Measurements from ENCODE around the gene COMMD9. TPM values are rescaled to one million over a fixed set of nuclear protein-coding genes. Genes with fewer than 3 reads are reported as not detected.

Gene COMMD9
- total and polyA plus RNA-seq, 10 of the 15 experiments (the other 5 are each of a cell fraction or from before 2014, with no cell fraction given) = 31.4 to 119 (median 56.2) TPM

DNA sequence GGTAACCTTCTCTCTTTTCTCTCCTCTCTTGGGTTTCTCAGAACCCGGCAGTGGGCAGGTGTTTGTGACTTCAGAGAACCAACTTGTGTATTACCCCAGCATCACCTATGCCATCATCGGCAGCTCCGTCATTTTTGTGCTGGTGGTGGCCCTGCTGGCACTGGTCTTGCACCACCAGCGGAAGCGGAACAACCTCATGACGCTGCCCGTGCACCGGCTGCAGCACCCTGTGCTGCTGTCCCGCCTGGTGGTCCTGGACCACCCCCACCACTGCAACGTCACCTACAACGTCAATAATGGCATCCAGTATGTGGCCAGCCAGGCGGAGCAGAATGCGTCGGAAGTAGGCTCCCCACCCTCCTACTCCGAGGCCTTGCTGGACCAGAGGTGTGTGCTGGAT lies 62.2 kb downstream of the COMMD9 start:
- 64% methylated on average over 15 of the region's 15 CpGs for WGBS (ENCODE audit: insufficient coverage, insufficient replicate concordance, low lambda C conversion rate, missing lambda C conversion rate)
- no peaks in the 10 kb centered on the region for H3K36me3 ChIP-seq (ENCODE audit: control insufficient read depth in 2 of 2, insufficient read depth in 2 of 2, low read length in 1 of 2)
- H3K9me3 ChIP-seq (replicated peaks; ENCODE audit: control insufficient read depth, insufficient read depth, low read length) = no peaks in the 10 kb centered on the region
- ATAC-seq (no peak), FAIRE-seq (no peak), DNase-seq (ENCODE audit: low read depth, low spot score) (no peak)
- no peaks in the 10 kb centered on the region for H3K4me1 ChIP-seq (ENCODE audit: control insufficient read depth, insufficient read depth, low read length)
- H3K27me3 ChIP-seq (replicated peaks in 1 of 2; ENCODE audit: control insufficient read depth in 2 of 2, insufficient read depth in 2 of 2, low read length in 1 of 2) = no peaks in the 10 kb centered on the region
- H3K9ac ChIP-seq (ENCODE audit: control insufficient read depth, insufficient read depth, low read length) = no peak overlapping the region
- ChIA-PET POLR2A (no interaction called here), RAD21 (ENCODE audit: unreplicated experiment) (no interaction called here), SMC1A (ENCODE audit: uncharacterized antibody, unreplicated experiment) (no interaction called here), CTCF (no interaction called here)
- H3K4me3 ChIP-seq = no peak overlapping the region
- no peaks in the 10 kb centered on the region for H4K20me1 ChIP-seq (ENCODE audit: control insufficient read depth, insufficient read depth)
- no peak overlapping the region for H3K4me2 ChIP-seq (ENCODE audit: control insufficient read depth, insufficient read depth)
- intact Hi-C loops (cut with micrococcal nuclease; ENCODE audit: unreplicated experiment) (no loop called here), in situ Hi-C loops (cut with MboI) (no loop called here)
- no TSS peak for BruUV-seq (replicated peaks)
- no peak overlapping the region for H3K27ac ChIP-seq (ENCODE audit: control insufficient read depth, insufficient read depth)
- H2AFZ ChIP-seq (ENCODE audit: control insufficient read depth, low read depth, low read length) = no peak overlapping the region
- no peaks in the 10 kb centered on the region for H3K79me2 ChIP-seq (ENCODE audit: control insufficient read depth, insufficient read depth, low read length)
- TF ChIP-seq, protein P1, sequence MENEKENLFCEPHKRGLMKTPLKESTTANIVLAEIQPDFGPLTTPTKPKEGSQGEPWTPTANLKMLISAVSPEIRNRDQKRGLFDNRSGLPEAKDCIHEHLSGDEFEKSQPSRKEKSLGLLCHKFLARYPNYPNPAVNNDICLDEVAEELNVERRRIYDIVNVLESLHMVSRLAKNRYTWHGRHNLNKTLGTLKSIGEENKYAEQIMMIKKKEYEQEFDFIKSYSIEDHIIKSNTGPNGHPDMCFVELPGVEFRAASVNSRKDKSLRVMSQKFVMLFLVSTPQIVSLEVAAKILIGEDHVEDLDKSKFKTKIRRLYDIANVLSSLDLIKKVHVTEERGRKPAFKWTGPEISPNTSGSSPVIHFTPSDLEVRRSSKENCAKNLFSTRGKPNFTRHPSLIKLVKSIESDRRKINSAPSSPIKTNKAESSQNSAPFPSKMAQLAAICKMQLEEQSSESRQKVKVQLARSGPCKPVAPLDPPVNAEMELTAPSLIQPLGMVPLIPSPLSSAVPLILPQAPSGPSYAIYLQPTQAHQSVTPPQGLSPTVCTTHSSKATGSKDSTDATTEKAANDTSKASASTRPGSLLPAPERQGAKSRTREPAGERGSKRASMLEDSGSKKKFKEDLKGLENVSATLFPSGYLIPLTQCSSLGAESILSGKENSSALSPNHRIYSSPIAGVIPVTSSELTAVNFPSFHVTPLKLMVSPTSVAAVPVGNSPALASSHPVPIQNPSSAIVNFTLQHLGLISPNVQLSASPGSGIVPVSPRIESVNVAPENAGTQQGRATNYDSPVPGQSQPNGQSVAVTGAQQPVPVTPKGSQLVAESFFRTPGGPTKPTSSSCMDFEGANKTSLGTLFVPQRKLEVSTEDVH (IDR thresholded peaks at IDR 0.05; ENCODE audit: low read depth, partially characterized antibody) = no peak
- TF ChIP-seq, protein P2, sequence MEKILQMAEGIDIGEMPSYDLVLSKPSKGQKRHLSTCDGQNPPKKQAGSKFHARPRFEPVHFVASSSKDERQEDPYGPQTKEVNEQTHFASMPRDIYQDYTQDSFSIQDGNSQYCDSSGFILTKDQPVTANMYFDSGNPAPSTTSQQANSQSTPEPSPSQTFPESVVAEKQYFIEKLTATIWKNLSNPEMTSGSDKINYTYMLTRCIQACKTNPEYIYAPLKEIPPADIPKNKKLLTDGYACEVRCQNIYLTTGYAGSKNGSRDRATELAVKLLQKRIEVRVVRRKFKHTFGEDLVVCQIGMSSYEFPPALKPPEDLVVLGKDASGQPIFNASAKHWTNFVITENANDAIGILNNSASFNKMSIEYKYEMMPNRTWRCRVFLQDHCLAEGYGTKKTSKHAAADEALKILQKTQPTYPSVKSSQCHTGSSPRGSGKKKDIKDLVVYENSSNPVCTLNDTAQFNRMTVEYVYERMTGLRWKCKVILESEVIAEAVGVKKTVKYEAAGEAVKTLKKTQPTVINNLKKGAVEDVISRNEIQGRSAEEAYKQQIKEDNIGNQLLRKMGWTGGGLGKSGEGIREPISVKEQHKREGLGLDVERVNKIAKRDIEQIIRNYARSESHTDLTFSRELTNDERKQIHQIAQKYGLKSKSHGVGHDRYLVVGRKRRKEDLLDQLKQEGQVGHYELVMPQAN (conservative IDR thresholded peaks at IDR 0.05) = no peak
- no peak for TF ChIP-seq MEF2B (IDR thresholded peaks at IDR 0.05; ENCODE audit: partially characterized antibody, poor library complexity, severe bottlenecking)
- TF ChIP-seq ZBED1 (IDR thresholded peaks at IDR 0.05; ENCODE audit: borderline replicate concordance) = no peak
- no peak for TF ChIP-seq BMI1 (IDR thresholded peaks at IDR 0.05; ENCODE audit: borderline replicate concordance)
- TF ChIP-seq, protein P3, sequence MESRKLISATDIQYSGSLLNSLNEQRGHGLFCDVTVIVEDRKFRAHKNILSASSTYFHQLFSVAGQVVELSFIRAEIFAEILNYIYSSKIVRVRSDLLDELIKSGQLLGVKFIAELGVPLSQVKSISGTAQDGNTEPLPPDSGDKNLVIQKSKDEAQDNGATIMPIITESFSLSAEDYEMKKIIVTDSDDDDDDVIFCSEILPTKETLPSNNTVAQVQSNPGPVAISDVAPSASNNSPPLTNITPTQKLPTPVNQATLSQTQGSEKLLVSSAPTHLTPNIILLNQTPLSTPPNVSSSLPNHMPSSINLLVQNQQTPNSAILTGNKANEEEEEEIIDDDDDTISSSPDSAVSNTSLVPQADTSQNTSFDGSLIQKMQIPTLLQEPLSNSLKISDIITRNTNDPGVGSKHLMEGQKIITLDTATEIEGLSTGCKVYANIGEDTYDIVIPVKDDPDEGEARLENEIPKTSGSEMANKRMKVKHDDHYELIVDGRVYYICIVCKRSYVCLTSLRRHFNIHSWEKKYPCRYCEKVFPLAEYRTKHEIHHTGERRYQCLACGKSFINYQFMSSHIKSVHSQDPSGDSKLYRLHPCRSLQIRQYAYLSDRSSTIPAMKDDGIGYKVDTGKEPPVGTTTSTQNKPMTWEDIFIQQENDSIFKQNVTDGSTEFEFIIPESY (IDR thresholded peaks at IDR 0.05) = no peak
- TF ChIP-seq CEBPZ (IDR thresholded peaks at IDR 0.05; ENCODE audit: low read depth, low read length) = no peak
- no peak for TF ChIP-seq IKZF2 (IDR thresholded peaks at IDR 0.05)
- no peak for TF ChIP-seq ATF3 (IDR thresholded peaks at IDR 0.05; ENCODE audit: borderline replicate concordance, extremely low read depth, low read depth, low read length)
- TF ChIP-seq MXI1 (IDR thresholded peaks at IDR 0.05; ENCODE audit: low read depth, low read length) = no peak
- TF ChIP-seq, protein P4, sequence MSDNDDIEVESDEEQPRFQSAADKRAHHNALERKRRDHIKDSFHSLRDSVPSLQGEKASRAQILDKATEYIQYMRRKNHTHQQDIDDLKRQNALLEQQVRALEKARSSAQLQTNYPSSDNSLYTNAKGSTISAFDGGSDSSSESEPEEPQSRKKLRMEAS (IDR thresholded peaks at IDR 0.05; ENCODE audit: low read depth, low read length) = no peak
- TF ChIP-seq SMC3 (IDR thresholded peaks at IDR 0.05; ENCODE audit: borderline replicate concordance, low read length) = no peak
- TF ChIP-seq MTA2 (IDR thresholded peaks at IDR 0.05; ENCODE audit: low read depth) = no peak
- no peak for TF ChIP-seq NRF1 (conservative IDR thresholded peaks at IDR 0.05; ENCODE audit: low read depth, low read length)
